NCI-H82 treated with DMSO at 0.1 percent for 48 hours (cell line): ENCODE data around the gene CHST7.
"Not testable (repeated sequence)": the region's sequence is repeated elsewhere in the genome, so short reads cannot be mapped to it uniquely, and the experiment has no call there.

Experiments used
- DNase-seq: peaks from one replicate; lab custom pipeline; 2025; ENCODE audit not compliant: unreplicated experiment; lab: John Stamatoyannopoulos, UW

The CHST7 gene

GRCh38 chrX:46573331-46573891, at the start of gene CHST7:
TSS of gene CHST7 (plus strand) at chrX:46573765. CDS start at chrX:46573932, 167 bp downstream.
- DNase-seq, result peak; percentile 49

- not testable (repeated sequence) for DNase-seq
These were observed 44.9 kb upstream of the CHST7 start for GRCh38 chrX:46528640-46529039.

DNA sequence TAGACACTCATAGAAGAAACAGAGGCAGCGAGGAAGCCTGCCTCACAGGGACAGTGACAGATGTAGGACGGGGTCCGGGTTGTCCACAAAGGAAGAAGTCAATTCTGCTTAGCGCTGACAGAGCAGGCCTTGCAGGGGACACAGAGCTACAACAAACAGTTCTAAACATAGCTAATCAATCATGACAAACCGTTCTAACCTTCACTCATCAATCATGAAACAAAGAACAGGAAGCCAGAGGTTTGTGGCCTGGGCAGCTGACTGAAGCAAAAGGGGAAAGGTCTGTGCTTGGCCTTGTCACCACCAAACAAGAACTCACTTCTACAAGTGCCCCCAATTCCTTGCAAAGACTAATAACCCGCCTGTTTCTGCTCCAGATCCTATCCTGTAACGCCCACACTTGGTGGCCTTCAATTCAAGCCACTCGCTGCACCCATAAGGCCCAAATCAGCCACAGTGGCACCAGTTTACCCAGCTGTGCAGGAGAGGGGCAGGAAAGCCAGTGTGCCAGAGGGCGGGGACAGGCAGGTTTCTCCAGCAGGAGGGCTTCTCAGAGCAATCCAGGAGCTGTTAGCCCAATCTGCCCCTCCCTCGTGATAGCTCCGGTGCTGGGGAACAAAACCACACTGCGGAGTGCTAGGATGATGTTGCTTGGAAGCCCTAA, 43.7 kb upstream of the CHST7 start:
- not testable (repeated sequence) for DNase-seq

- DNase-seq, result not testable (repeated sequence)
These were observed 43.1 kb upstream of the CHST7 start for GRCh38 chrX:46530404-46530908.

DNA sequence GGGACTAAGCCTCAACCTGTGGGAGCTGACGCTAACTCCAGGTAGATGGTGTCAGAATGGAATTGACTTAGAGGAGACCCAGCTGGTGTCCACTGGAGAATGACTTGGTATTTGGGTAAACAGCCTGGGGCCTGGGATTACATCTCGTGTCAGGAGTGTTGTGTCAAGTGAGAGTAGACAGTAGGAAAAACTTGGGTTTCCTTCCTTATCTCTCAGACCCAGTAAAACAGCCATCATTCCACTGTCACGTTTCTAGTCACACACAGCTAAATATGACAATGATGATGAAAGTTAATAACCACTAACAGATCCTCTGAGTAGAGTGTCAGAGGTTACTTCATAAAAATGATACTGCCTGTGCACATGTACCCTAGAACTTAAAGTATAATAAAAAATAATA, 42.1 kb upstream of the CHST7 start:
- no peak for DNase-seq

DNA sequence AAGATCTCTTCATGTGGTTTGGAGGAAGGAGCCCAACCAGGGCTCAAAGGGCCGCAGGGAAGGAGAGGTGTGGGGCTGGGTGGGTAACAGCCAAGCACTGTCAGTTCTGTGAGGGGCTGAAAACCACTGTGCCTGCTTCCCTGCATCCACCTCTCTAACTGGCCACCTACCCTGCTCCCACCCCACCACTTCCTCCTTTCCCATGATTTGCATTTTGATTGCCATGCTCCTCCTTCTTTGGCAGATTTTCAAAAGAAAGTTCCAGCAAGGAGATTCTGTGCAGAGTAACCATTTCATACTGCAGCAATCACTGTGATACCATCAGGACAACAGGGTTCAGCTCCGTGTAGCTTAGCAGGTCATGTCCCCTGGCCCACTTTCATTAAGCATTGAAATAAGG, 30.1 kb upstream of the CHST7 start:
- no peak for DNase-seq

DNA sequence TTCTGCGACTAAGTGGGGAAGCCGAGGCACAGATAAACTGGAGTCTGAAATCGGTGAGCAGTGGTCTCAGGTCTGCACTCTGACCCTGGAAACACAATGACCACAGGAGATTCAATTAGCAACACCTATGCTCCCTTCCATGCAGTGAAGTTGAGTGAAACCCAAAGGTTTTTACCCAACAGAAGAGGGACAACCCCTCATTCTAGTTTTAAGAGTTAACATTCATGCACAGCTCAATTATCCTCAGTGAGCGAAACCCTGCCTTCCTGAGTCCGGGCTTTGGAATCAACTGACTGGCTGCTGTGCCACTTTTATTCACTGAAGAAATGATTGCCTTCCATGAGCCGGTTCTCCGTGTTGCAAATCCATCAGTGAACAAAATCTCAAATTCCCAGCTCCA, 29.0 kb upstream of the CHST7 start:
- not testable (repeated sequence) for DNase-seq

- DNase-seq, result peak; percentile 59
These were observed 28.2 kb upstream of the CHST7 start, which contains the start of gene ZNF674 for GRCh38 chrX:46545111-46546005. TSS of gene ZNF674 (minus strand) at chrX:46545421. CDS start at chrX:46542087, 3,334 bp downstream.

DNA sequence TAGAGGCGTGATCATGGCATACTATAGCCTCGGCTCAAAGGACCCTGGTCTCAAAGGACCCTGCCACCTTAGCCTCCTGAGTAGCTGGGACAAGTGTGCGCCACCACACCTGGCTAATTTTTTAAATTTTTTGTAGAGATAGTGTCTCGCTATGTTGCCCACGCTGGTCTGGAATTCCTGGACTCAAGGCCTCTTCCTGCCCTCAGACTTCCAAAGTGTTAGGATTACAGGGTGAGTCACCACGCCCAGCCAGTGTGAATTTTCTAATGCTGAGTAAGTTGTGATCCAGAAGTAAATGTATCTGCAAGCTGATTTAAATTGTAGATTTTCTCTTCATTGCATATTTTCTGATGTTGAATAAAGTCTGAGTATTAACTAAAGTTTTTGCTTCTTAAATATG, 25.7 kb upstream of the CHST7 start:
- DNase-seq, result no peak

DNA sequence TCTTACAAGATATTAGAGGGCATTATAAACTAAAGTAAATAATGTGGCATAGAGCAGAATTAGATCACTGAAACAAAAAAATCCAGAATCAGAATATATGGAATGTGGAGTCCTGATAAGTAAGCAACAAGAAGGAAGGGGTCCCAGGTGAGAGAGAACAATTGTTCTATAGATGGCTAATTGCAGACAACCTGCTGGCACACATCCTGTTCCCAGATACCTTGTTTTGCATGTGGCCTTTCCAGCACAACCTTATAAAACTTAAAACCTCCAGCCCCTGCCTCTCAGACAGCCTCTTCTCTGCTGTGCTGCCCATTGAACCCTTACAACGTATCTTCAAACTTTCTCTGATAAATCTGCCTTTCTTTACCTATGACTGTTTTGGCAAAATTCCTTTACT, 23.7 kb upstream of the CHST7 start:
- DNase-seq, result no peak

- no peak for DNase-seq
These were observed 22.0 kb upstream of the CHST7 start for GRCh38 chrX:46551494-46552128.

GRCh38 chrX:46553935-46554334, 19.6 kb upstream of the CHST7 start:
- DNase-seq, result no peak

DNA sequence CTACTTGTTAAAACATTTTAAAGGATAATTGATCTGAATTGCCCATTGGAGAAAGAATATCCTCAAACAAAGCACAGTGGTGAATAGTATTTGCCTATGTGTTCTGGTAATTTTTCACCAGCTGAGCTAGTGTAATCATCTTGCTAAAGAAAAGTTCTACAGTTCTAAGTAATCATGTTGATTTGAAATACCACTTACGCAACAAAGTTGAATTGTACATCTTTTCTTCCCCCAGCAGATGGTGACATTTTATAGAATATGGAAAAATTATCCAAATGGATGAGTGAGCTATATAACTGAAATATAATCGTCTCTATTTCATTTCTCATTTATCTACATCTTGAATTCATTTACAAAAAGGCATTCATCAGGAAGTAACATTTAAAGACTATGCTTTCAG, 18.6 kb upstream of the CHST7 start:
- no peak for DNase-seq

GRCh38 chrX:46559062-46559461, 14.5 kb upstream of the CHST7 start:
- no peak for DNase-seq

DNA sequence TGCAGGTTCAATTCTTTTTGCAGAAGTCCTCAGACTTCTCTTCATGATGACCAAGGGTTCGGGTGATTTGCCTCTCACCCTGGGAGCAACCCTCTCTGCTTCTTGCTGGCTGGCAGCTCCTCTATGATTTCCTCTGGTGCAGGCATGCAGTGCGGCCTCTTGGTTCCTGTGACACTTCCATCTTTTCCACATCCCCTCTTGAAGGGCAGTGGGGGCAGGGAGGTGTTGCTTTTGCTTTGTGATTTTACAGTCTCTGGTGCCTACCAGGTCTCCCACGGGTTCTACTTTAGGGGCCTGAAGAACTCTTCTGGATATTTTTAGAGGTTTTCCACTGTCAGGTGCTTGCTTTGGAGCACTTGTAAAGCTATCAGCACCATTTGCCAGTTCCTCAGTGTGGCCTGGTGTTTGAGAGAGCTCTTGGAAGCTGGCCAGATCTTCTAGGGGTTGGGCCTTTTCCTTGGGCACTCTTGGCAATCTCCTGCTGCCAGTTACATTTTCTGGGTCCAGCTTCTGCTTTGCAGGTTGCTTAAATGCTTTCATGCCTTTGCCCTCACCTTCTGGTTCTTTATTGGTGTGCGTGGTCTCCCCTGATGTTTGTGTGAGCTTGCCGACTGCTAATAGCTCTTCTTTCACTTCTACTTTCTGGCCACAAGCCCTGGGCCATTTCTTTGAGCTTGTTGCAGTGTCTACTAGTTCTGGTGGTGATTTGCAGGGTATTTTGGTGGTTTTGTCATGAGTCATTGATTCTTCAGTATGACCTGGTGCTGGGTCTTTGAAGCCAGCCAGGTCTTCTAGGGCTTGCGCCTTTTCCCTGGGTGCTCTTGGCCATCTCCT, 11.5 kb upstream of the CHST7 start:
- no peak for DNase-seq

- no peak for DNase-seq
These were observed 6.2 kb upstream of the CHST7 start for GRCh38 chrX:46567388-46567787.

DNA sequence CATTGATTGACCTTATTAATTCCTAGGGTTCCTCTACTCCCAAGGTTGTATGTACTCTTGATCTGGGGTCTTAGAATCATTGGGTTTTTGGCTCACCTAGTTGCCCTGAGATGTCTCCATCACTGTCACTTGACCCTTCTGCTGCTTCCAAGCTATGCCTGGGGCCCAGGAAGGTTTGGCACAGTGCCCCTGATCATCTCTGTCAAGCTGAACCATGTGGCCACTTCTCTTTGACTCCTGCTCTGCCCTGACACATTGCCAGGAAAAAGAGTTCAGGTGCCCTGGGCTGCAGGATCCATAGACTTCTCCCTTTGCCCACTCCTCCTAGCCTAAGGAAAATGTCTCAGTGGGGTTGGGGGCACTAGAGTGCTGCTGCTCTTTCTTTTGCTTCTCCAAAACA, 3.9 kb upstream of the CHST7 start:
- DNase-seq, result no peak

DNA sequence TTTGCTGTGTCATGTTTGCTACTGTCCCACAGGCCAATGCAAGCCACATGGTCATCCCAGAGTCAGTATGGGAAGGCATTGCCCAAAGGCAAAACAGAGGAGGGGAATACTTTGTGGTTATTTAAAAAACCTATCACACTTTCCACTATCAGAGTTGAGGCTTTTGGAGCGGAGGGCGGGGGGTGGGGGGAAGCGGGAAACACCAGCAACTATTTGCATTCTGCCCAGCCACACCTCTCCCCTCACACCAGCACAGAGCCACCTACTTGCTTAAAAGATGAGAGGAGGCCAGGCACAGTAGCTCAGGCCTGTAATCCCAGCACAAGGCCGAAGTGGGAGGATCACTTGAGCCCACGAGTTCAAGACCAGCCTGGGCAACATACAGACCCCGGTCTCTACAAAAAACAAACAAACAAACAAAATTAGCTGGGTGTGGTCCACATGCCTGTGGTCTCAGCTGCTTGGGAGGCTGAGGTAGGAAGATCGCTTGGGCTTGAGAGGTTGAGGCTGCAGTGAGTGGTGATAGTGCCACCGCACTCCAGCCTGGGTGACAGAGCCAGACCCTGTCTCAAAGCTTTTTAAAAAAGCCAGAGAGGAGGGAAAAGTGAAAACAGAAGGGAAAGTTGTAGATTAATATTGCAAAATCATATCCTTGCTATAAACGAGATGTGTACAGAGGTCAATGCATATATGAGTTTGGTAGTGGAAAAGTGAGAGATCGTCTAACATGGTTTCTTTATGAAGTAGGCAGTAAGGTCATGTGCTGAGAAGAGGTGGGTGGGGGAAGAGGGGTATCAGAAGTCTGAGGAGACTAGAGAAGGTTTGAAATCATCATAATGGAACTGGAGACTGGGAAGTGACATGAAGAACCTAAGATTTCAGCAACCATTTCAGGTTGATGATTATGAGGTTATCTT, 1.9 kb upstream of the CHST7 start:
- no peak for DNase-seq

DNA sequence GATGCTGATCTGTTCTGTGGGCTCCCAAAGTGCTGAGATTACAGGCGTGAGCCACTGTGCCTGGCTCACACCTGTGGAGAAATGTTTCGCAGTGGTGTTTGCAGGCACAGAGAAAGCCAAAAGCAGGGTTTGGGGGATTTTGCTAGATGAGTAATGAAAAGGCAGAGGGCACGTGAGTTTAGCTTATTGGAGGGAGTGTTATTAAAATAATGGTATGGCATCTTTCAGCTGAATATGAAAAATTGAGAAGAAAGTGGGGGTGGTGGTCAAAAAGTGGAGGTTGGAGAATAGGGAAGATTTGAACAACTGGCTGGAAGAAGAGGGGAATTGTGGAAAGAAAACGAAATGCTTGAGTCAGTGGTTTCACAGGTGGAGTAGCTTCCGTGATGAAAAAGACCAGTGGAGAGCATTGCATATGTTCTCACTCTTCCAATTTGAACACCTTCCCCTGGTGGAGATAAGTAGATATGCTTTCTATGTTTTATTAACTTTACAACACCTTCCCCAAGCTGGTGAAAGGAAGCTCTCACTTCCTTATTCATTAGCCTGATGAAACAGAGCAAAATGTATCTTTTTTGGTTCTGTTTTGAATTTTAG, 1.1 kb upstream of the CHST7 start:
- no peak for DNase-seq
